ENCODE measurements around the gene DUXB.

Gene DUXB

GRCh38 chr16:75658175-75658574, 43.1 kb downstream of the DUXB start:
- no peak for DNase-seq

- no peak for DNase-seq
These were observed 47.3 kb downstream of the DUXB start for GRCh38 chr16:75653922-75654321.

- peak; percentile 92 for DNase-seq
These were observed 52.8 kb downstream of the DUXB start for GRCh38 chr16:75648265-75649076.

GRCh38 chr16:75647492-75648264, 53.6 kb downstream of the DUXB start, which contains the start of the genes KARS1 and TERF2IP:
TSS of gene KARS1 (minus strand) at chr16:75647665. CDS start at chr16:75647639, 26 bp downstream.
TSS of gene TERF2IP (plus strand) at chr16:75647773. CDS start at chr16:75647883, 110 bp downstream.
- peak; percentile 96 for DNase-seq

- DNase-seq = no peak
These were observed 54.2 kb downstream of the DUXB start for GRCh38 chr16:75647112-75647491.

- no peak for DNase-seq
These were observed 56.8 kb downstream of the DUXB start for GRCh38 chr16:75644240-75645012.
